HEK293 (cell line): ENCODE data around the gene ASB8.

Experiments used
- KLF1 ChIP-seq: fragments of 450-650 bp; formaldehyde crosslinking; IDR thresholded peaks from 2 replicates; pipeline ENCODE4 v1.5.1; 2016; ENCODE audit warnings: missing biosample characterization, missing genetic modification characterization
- MYNN ChIP-seq: fragments of 450-650 bp; formaldehyde crosslinking; IDR thresholded peaks from 2 replicates; pipeline ENCODE4 v1.5.1; 2016; ENCODE audit warnings: missing biosample characterization, missing genetic modification characterization, borderline replicate concordance
- MZF1 ChIP-seq: fragments of 450-650 bp; formaldehyde crosslinking; IDR thresholded peaks from 2 replicates; pipeline ENCODE4 v1.5.1; 2017; ENCODE audit warnings: missing biosample characterization, missing genetic modification characterization, borderline replicate concordance
- RBAK ChIP-seq: fragments of 450-650 bp; formaldehyde crosslinking; IDR thresholded peaks from 2 replicates; pipeline ENCODE4 v1.5.1; 2016; ENCODE audit warnings: missing biosample characterization, missing genetic modification characterization
- ZBTB20 ChIP-seq: fragments of 450-650 bp; formaldehyde crosslinking; IDR thresholded peaks from 2 replicates; pipeline ENCODE4 v1.5.1; 2016; ENCODE audit warnings: missing biosample characterization, missing genetic modification characterization
- ZBTB48 ChIP-seq: fragments of 450-650 bp; formaldehyde crosslinking; IDR thresholded peaks from 2 replicates; pipeline ENCODE4 v1.5.1; 2016; ENCODE audit warnings: missing biosample characterization, missing genetic modification characterization
- ZBTB8A ChIP-seq: fragments of 450-650 bp; formaldehyde crosslinking; IDR thresholded peaks from 2 replicates; pipeline ENCODE4 v1.5.1; 2016; ENCODE audit warnings: missing biosample characterization, missing genetic modification characterization
- ZNF10 ChIP-seq: fragments of 450-650 bp; formaldehyde crosslinking; IDR thresholded peaks from 2 replicates; pipeline ENCODE4 v1.5.1; 2017; ENCODE audit warnings: missing biosample characterization, missing genetic modification characterization
- ZNF112 ChIP-seq: fragments of 450-650 bp; formaldehyde crosslinking; IDR thresholded peaks from 2 replicates; pipeline ENCODE4 v1.5.0; 2017; ENCODE audit warnings: missing biosample characterization, missing genetic modification characterization
- ZNF133 ChIP-seq: fragments of 450-650 bp; formaldehyde crosslinking; IDR thresholded peaks from 2 replicates; pipeline ENCODE4 v1.5.1; 2016; ENCODE audit warnings: missing biosample characterization, missing genetic modification characterization
- ZNF146 ChIP-seq: fragments of 450-650 bp; formaldehyde crosslinking; IDR thresholded peaks from 2 replicates; pipeline ENCODE4 v1.5.1; 2016; ENCODE audit warnings: missing biosample characterization, missing genetic modification characterization
- ZNF223 ChIP-seq: fragments of 450-650 bp; formaldehyde crosslinking; IDR thresholded peaks from 2 replicates; pipeline ENCODE4 v1.5.1; 2016; ENCODE audit warnings: missing biosample characterization, missing genetic modification characterization
- ZNF24 ChIP-seq: fragments of 450-650 bp; formaldehyde crosslinking; IDR thresholded peaks from 2 replicates; pipeline ENCODE4 v1.5.1; 2016; ENCODE audit warnings: missing biosample characterization, missing genetic modification characterization
- ZNF335 ChIP-seq: fragments of 450-650 bp; formaldehyde crosslinking; conservative IDR thresholded peaks from 2 replicates; pipeline ENCODE4 v1.5.1; 2016; ENCODE audit warnings: missing biosample characterization, missing genetic modification characterization
- ZNF341 ChIP-seq: fragments of 450-650 bp; formaldehyde crosslinking; IDR thresholded peaks from 2 replicates; pipeline ENCODE4; 2016; ENCODE audit warnings: low read depth, missing biosample characterization, missing genetic modification characterization
- ZNF366 ChIP-seq: fragments of 450-650 bp; formaldehyde crosslinking; conservative IDR thresholded peaks from 2 replicates; pipeline ENCODE4 v1.5.1; 2016; ENCODE audit warnings: missing biosample characterization, missing genetic modification characterization
- ZNF394 ChIP-seq: fragments of 450-650 bp; formaldehyde crosslinking; IDR thresholded peaks from 2 replicates; pipeline ENCODE4 v1.5.1; 2016; ENCODE audit warnings: missing biosample characterization, missing genetic modification characterization, mild to moderate bottlenecking, moderate library complexity, borderline replicate concordance
- ZNF404 ChIP-seq: fragments of 450-650 bp; formaldehyde crosslinking; IDR thresholded peaks from 2 replicates; pipeline ENCODE4 v1.5.1; 2017; ENCODE audit warnings: missing biosample characterization, missing genetic modification characterization
- ZNF423 ChIP-seq: fragments of 450-650 bp; formaldehyde crosslinking; IDR thresholded peaks from 2 replicates; pipeline ENCODE4 v1.5.1; 2016; ENCODE audit warnings: missing biosample characterization, missing genetic modification characterization
- ZNF510 ChIP-seq: fragments of 450-650 bp; formaldehyde crosslinking; IDR thresholded peaks from 2 replicates; pipeline ENCODE4 v1.5.1; 2018; ENCODE audit warnings: mild to moderate bottlenecking, missing genetic modification characterization, missing biosample characterization; ENCODE audit not compliant: insufficient replicate concordance
- ZNF514 ChIP-seq: fragments of 450-650 bp; formaldehyde crosslinking; IDR thresholded peaks from 2 replicates; pipeline ENCODE4 v1.5.1; 2016; ENCODE audit warnings: missing biosample characterization, missing genetic modification characterization
- ZNF529 ChIP-seq: fragments of 450-650 bp; formaldehyde crosslinking; IDR thresholded peaks from 2 replicates; pipeline ENCODE4 v1.5.1; 2017; ENCODE audit warnings: missing genetic modification characterization, missing biosample characterization; ENCODE audit not compliant: insufficient replicate concordance
- ZNF558 ChIP-seq: fragments of 450-650 bp; formaldehyde crosslinking; IDR thresholded peaks from 2 replicates; pipeline ENCODE4 v1.5.1; 2016; ENCODE audit warnings: missing biosample characterization, missing genetic modification characterization
- ZNF561 ChIP-seq: fragments of 450-650 bp; IDR thresholded peaks from 2 replicates; pipeline ENCODE4 v1.5.1; 2018; ENCODE audit warnings: missing biosample characterization, missing genetic modification characterization, borderline replicate concordance
- ZNF629 ChIP-seq: fragments of 450-650 bp; formaldehyde crosslinking; IDR thresholded peaks from 2 replicates; pipeline ENCODE4 v1.5.1; 2017; ENCODE audit warnings: missing biosample characterization, missing genetic modification characterization
- ZNF658 ChIP-seq: fragments of 450-650 bp; formaldehyde crosslinking; IDR thresholded peaks from 2 replicates; pipeline ENCODE4; 2016; ENCODE audit warnings: missing biosample characterization, missing genetic modification characterization
- ZNF830 ChIP-seq: fragments of 450-650 bp; IDR thresholded peaks from 2 replicates; pipeline ENCODE4 v1.5.0; 2018; ENCODE audit warnings: missing biosample characterization, missing genetic modification characterization, low read depth, mild to moderate bottlenecking, moderate library complexity
- ZSCAN30 ChIP-seq: fragments of 450-650 bp; IDR thresholded peaks from 2 replicates; pipeline ENCODE4 v1.5.1; 2018; ENCODE audit warnings: missing biosample characterization, mild to moderate bottlenecking, missing genetic modification characterization, moderate library complexity
- ZXDB ChIP-seq: fragments of 450-650 bp; formaldehyde crosslinking; IDR thresholded peaks from 2 replicates; pipeline ENCODE4 v1.5.1; 2016; ENCODE audit warnings: missing biosample characterization, missing genetic modification characterization
- TF ChIP-seq, protein P1 (sequence below): fragments of 450-650 bp; formaldehyde crosslinking; IDR thresholded peaks from 2 replicates; pipeline ENCODE4 v1.5.1; 2017; ENCODE audit warnings: missing biosample characterization, missing genetic modification characterization
- TF ChIP-seq, protein P2 (sequence below): fragments of 450-650 bp; formaldehyde crosslinking; IDR thresholded peaks from 2 replicates; pipeline ENCODE4 v1.5.1; 2016; ENCODE audit warnings: missing biosample characterization, missing genetic modification characterization
- TF ChIP-seq, protein P3 (sequence below): fragments of 450-650 bp; formaldehyde crosslinking; IDR thresholded peaks from 2 replicates; pipeline ENCODE4 v1.5.1; 2016; ENCODE audit warnings: missing biosample characterization, missing genetic modification characterization, low read depth
- TF ChIP-seq, protein P4 (sequence below): fragments of 450-650 bp; formaldehyde crosslinking; IDR thresholded peaks from 2 replicates; pipeline ENCODE4 v1.5.1; 2017; ENCODE audit warnings: missing biosample characterization, missing genetic modification characterization
- TF ChIP-seq, protein P5 (sequence below): fragments of 450-650 bp; formaldehyde crosslinking; IDR thresholded peaks from 2 replicates; pipeline ENCODE4; 2016; ENCODE audit warnings: missing biosample characterization, missing genetic modification characterization

The ASB8 gene

DNA sequence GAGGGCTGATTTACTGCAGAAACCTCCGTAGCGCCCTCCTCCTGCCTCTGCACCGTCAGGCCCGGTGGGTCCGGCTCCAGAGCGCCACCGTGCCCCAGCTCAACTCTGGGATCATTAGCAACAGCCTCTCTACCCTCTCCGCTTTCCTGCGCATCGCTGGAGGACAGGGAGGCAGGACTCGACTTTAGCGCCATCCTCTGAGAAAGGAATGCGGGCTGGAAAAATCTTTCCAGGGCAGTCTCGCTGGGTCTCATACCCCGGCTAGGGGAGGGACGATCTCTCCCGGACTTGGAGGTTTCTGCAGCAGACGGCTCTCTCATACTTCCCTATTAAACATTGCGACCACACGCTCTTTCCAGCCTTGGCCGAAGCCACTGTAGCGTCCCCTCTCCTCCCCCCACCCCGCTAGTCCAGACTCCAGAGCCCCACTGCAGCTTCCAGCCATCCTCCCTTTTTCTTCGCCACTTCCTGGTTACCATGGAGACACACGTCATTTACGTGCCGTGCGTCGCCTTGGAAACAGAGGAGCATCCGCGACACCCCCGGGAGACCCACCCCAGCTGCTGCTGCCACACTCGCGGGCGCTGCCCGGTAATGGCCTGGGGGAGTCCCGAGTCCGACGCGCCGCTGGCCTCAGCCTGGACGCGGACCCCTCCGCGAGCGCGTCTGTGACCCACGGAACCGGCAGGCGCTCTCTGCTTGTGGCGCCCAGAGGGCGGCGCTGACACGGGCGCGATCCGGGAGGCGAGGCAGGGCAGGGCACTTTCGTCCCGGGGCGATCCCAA, 26.0 kb upstream of the ASB8 start, which contains the start of gene CCDC184 (continued):
- TF ChIP-seq, protein P1, sequence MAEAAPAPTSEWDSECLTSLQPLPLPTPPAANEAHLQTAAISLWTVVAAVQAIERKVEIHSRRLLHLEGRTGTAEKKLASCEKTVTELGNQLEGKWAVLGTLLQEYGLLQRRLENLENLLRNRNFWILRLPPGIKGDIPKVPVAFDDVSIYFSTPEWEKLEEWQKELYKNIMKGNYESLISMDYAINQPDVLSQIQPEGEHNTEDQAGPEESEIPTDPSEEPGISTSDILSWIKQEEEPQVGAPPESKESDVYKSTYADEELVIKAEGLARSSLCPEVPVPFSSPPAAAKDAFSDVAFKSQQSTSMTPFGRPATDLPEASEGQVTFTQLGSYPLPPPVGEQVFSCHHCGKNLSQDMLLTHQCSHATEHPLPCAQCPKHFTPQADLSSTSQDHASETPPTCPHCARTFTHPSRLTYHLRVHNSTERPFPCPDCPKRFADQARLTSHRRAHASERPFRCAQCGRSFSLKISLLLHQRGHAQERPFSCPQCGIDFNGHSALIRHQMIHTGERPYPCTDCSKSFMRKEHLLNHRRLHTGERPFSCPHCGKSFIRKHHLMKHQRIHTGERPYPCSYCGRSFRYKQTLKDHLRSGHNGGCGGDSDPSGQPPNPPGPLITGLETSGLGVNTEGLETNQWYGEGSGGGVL (tag by site-specific recombination): peak; percentile 67; the same call in 1 of the 2 replicates
- TF ChIP-seq ZNF10 (tag by site-specific recombination) (no peak), ZNF341 (tag by site-specific recombination) (peak; percentile 88), ZNF146 (tag by site-specific recombination) (no peak), KLF1 (no peak; the same call in 1 of the 2 replicates), ZNF629 (tag by site-specific recombination) (peak; percentile 64), ZBTB48 (tag by site-specific recombination) (no peak; the same call in 1 of the 2 replicates), ZNF558 (tag by site-specific recombination) (no peak), ZNF223 (tag by site-specific recombination) (no peak), ZNF366 (tag by site-specific recombination) (peak; percentile 98), ZSCAN30 (tag by site-specific recombination) (no peak), ZNF830 (tag by site-specific recombination) (no peak), ZNF24 (tag by site-specific recombination) (0 out of 2 replicates have a peak, but pooled peaks have one; percentile 61), MZF1 (no peak; the same call in 1 of the 2 replicates), ZNF335 (tag by site-specific recombination) (peak; percentile 87), ZNF514 (tag by site-specific recombination) (no peak), ZNF112 (no peak), ZNF423 (peak; percentile 90), ZNF510 (tag by site-specific recombination) (no peak), ZNF394 (tag by site-specific recombination) (peak; percentile 60; the same call in 1 of the 2 replicates), RBAK (tag by site-specific recombination) (no peak), ZBTB8A (tag by site-specific recombination) (peak; percentile 94), ZNF529 (no peak), ZNF133 (tag by site-specific recombination) (no peak), ZXDB (tag by site-specific recombination) (0 out of 2 replicates have a peak, but pooled peaks have one; percentile 49), ZBTB20 (tag by site-specific recombination) (peak; percentile 74), MYNN (tag by site-specific recombination) (peak; percentile 94), ZNF561 (tag by site-specific recombination) (no peak), ZNF404 (tag by site-specific recombination) (no peak), ZNF658 (tag by site-specific recombination) (no peak)
- TF ChIP-seq, protein P2, sequence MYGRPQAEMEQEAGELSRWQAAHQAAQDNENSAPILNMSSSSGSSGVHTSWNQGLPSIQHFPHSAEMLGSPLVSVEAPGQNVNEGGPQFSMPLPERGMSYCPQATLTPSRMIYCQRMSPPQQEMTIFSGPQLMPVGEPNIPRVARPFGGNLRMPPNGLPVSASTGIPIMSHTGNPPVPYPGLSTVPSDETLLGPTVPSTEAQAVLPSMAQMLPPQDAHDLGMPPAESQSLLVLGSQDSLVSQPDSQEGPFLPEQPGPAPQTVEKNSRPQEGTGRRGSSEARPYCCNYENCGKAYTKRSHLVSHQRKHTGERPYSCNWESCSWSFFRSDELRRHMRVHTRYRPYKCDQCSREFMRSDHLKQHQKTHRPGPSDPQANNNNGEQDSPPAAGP: 0 out of 2 replicates have a peak, but pooled peaks have one; percentile 49
- TF ChIP-seq, protein P3, sequence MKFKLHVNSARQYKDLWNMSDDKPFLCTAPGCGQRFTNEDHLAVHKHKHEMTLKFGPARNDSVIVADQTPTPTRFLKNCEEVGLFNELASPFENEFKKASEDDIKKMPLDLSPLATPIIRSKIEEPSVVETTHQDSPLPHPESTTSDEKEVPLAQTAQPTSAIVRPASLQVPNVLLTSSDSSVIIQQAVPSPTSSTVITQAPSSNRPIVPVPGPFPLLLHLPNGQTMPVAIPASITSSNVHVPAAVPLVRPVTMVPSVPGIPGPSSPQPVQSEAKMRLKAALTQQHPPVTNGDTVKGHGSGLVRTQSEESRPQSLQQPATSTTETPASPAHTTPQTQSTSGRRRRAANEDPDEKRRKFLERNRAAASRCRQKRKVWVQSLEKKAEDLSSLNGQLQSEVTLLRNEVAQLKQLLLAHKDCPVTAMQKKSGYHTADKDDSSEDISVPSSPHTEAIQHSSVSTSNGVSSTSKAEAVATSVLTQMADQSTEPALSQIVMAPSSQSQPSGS: no peak
- TF ChIP-seq, protein P4, sequence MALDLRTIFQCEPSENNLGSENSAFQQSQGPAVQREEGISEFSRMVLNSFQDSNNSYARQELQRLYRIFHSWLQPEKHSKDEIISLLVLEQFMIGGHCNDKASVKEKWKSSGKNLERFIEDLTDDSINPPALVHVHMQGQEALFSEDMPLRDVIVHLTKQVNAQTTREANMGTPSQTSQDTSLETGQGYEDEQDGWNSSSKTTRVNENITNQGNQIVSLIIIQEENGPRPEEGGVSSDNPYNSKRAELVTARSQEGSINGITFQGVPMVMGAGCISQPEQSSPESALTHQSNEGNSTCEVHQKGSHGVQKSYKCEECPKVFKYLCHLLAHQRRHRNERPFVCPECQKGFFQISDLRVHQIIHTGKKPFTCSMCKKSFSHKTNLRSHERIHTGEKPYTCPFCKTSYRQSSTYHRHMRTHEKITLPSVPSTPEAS (tag by site-specific recombination): no peak
- TF ChIP-seq, protein P5, sequence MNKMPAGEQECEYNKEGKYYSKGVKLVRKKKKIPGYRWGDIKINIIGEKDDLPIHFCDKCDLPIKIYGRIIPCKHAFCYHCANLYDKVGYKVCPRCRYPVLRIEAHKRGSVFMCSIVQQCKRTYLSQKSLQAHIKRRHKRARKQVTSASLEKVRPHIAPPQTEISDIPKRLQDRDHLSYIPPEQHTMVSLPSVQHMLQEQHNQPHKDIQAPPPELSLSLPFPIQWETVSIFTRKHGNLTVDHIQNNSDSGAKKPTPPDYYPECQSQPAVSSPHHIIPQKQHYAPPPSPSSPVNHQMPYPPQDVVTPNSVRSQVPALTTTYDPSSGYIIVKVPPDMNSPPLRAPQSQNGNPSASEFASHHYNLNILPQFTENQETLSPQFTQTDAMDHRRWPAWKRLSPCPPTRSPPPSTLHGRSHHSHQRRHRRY: no peak
